RWPE1 (cell line): ENCODE measurements around the gene GRIN2B.

Experiments used
- CTCF ChIA-PET: fragments of 350-600 bp; sonication (Branson Sonifier 250); formaldehyde crosslinking; extraction: SDS; loops from one replicate; lab custom pipeline; 2021; lab: Yijun Ruan, JAX
- POLR2A ChIA-PET: fragments of 400-600 bp; formaldehyde crosslinking; extraction: SDS; loops from one replicate; lab custom pipeline; 2020; ENCODE audit warnings: antibody characterized with exemption; ENCODE audit not compliant: low non-redundant PET; lab: Yijun Ruan, JAX
- DNase-seq: peaks from one replicate; pipeline ENCODE4 v3.0.0; 2012; ENCODE audit warnings: low spot score
- H3K27ac ChIP-seq: fragments of 450-650 bp; 2 replicates; pipeline ENCODE4 v1.5.1; 2017
- CTCF ChIP-seq: fragments of 450-650 bp; conservative IDR thresholded peaks from 2 replicates; pipeline ENCODE4 v1.5.1; 2017; ENCODE audit warnings: low read depth, mild to moderate bottlenecking

GRIN2B gene

GRCh38 chr12:13952096-13952495 lies 29.3 kb downstream of the GRIN2B start:
- no peak for TF ChIP-seq CTCF
- CTCF ChIA-PET = no interaction called here
- POLR2A ChIA-PET = no interaction called here
- no peak overlapping the region for H3K27ac ChIP-seq
- DNase-seq = no peak

- no peak for DNase-seq
- POLR2A ChIA-PET = no interaction called here
- TF ChIP-seq CTCF = no peak
- no peak overlapping the region for H3K27ac ChIP-seq
- CTCF ChIA-PET = interaction anchor here (0.6 to 1.0 kb wide), 2 partner anchors 9 to 12 kb away, joined by 3 read pairs; no protein-coding TSS in a partner anchor
These were observed 30.9 kb downstream of the GRIN2B start for GRCh38 chr12:13950502-13950901.

- TF ChIP-seq CTCF = no peak
- CTCF ChIA-PET = no interaction called here
- DNase-seq = no peak
- POLR2A ChIA-PET = no interaction called here
- H3K27ac ChIP-seq = no peak overlapping the region
These were observed 32.8 kb downstream of the GRIN2B start for GRCh38 chr12:13948621-13949020.

- CTCF ChIA-PET = interaction anchor here (0.6 to 0.7 kb wide), 2 partner anchors 14 to 75 kb away, joined by 3 read pairs; no protein-coding TSS in a partner anchor
- DNase-seq = no peak
- no peak for TF ChIP-seq CTCF
- no peak overlapping the region for H3K27ac ChIP-seq
- POLR2A ChIA-PET = no interaction called here
These were observed 34.0 kb downstream of the GRIN2B start for GRCh38 chr12:13947276-13947946.

- no peak for DNase-seq
- no peak overlapping the region for H3K27ac ChIP-seq
- ChIA-PET POLR2A (no interaction called here), CTCF (no interaction called here)
- TF ChIP-seq CTCF = no peak
These were observed 35.8 kb downstream of the GRIN2B start for GRCh38 chr12:13945641-13946040.

- CTCF ChIA-PET = no interaction called here
These were observed 36.2 kb downstream of the GRIN2B start for GRCh38 chr12:13945236-13945635.

More at GRCh38 chr12:13945236-13945635, 36.2 kb downstream of the GRIN2B start:
- TF ChIP-seq CTCF = no peak
- POLR2A ChIA-PET = no interaction called here
- no peak overlapping the region for H3K27ac ChIP-seq
- no peak for DNase-seq
